Measurements from ENCODE around the gene PALLD.
A peak's percentile ranks its signal among the peaks of the same experiment; 100 is the strongest.
"Not testable (repeated sequence)": the region's sequence is repeated elsewhere in the genome, so short reads cannot be mapped to it uniquely, and the experiment has no call there.

Gene PALLD

GRCh38 chr4:168491563-168491962 lies 5.3 kb upstream of the PALLD start:
- DNase-seq (ENCODE audit: low read depth in 1 of 2, low spot score in 1 of 2) = no peak

DNA sequence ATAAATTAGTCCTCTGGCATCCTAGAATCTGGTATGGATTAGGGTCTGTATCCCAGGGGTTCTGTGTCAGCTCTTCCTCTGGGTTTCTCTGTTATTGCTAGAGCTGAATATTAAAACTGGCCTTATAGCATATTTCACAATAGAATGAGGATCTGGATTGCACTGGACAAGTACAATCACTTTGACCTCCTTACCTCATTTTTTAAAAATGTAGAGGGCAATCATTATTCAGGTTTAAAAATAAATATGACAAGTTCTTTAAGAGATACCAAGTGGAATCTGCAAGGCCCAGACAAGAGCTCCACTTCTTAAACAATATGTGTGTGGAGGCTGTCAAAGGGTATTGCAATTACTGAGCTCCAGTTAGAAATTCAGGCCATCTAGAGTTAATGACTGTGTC lies 1.4 kb downstream of the PALLD start:
- DNase-seq (ENCODE audit: low read depth in 1 of 2, low spot score in 1 of 2) = no peak

GRCh38 chr4:168499241-168499640 lies 2.4 kb downstream of the PALLD start:
- DNase-seq (ENCODE audit: low read depth in 1 of 2, low spot score in 1 of 2) = no peak

- DNase-seq (ENCODE audit: low read depth in 1 of 2, low spot score in 1 of 2) = no peak
Observed at GRCh38 chr4:168501407-168501806, 4.6 kb downstream of the PALLD start.

DNA sequence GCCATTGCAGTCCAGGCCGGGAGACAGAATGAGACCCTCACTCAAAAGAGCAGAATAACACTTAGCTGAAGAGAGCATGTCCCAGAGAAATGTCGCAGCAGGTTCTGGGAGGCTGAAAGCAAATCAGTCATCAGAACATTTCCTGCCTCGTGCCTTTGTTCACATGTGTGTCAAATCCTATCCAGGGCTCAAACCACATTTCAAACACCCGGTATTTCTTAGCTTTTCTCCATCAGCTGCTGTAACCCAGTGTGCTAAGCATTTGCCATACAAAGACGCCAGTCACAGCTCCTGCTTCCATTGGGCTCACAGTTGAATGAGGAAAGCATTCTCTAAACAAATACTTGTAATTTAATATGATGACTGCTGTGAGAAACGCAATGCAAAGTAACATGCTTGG lies 6.0 kb downstream of the PALLD start:
- DNase-seq (ENCODE audit: low read depth in 1 of 2, low spot score in 1 of 2) = no peak

GRCh38 chr4:168503652-168504362 lies 7.0 kb downstream of the PALLD start:
- DNase-seq (ENCODE audit: low read depth in 1 of 2, low spot score in 1 of 2) = no peak

- DNase-seq (ENCODE audit: low read depth in 1 of 2, low spot score in 1 of 2) = no peak
Observed at GRCh38 chr4:168504526-168504925, 7.7 kb downstream of the PALLD start.

DNA sequence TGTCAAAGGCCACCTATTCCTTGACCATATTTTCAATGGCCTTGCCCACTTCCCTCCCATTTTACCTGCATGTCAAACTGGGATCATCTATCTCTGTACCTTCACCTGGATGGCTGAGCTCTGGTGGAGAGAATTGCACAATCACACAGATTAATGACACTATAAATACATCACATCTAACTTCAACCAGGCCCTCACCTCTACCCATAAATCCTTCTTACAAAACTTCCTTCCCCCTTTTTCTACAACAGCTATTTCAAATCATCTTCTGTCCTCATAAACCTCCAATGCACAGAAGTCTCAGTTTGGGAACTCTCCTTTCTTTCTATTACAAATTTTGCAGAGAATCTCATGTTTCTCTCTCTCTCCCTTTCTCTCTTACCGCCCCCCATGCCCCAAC lies 9.2 kb downstream of the PALLD start:
- DNase-seq (ENCODE audit: low read depth in 1 of 2, low spot score in 1 of 2) = no peak

DNA sequence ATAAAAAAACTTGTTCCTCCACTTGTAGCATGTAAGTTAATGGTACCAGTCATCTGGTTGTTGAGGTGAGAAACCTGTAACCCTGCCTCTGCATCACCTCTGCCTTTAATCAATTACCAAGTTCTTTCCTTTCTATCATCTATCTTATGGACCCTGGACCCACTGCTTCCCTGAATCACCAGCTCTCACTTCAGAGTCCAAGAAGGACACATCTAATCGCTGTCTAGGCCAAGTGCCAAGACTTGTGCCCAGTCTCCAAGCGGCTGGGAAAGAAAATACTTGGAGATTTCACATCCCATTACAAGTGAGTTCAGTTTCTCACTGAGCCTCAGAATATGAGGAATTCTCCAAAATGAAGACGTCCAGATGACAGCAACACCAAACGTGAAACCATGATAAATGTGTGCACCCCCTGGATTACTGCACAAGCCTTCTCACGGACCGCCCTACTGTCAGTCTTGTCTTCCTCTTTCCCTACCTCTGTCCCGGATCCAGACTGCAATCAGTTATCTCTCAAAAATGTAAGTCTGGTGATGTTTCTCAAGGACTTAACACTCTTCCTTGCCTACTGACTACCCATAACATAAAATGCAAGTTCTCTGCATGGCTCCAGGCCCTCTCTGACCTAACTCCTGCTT lies 10.4 kb downstream of the PALLD start:
- no peak for DNase-seq (ENCODE audit: low read depth in 1 of 2, low spot score in 1 of 2)

DNA sequence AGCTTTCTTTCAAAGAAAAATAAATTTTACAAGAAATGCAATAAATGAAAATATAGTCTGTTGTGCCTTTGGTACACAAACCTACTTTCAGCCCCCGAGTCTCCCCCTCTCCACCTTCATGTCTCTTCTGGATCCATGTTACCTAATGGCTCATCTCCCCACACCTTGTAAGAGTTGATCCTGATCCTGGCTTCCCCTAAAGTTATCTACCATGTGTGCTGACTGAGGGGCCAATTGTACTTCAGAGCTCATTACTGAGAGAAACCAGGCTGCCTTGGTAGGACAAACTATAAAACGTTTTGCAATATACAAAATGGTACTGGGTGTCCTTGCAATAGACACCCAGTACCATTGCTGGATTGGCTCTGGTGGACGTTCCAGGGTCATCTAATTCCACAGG lies 11.8 kb downstream of the PALLD start:
- no peak for DNase-seq (ENCODE audit: low read depth in 1 of 2, low spot score in 1 of 2)

- peak in 1 of 2 donors; percentile 3 for DNase-seq (ENCODE audit: low read depth in 1 of 2, low spot score in 1 of 2)
Observed at GRCh38 chr4:168509786-168510185, 12.9 kb downstream of the PALLD start.

DNA sequence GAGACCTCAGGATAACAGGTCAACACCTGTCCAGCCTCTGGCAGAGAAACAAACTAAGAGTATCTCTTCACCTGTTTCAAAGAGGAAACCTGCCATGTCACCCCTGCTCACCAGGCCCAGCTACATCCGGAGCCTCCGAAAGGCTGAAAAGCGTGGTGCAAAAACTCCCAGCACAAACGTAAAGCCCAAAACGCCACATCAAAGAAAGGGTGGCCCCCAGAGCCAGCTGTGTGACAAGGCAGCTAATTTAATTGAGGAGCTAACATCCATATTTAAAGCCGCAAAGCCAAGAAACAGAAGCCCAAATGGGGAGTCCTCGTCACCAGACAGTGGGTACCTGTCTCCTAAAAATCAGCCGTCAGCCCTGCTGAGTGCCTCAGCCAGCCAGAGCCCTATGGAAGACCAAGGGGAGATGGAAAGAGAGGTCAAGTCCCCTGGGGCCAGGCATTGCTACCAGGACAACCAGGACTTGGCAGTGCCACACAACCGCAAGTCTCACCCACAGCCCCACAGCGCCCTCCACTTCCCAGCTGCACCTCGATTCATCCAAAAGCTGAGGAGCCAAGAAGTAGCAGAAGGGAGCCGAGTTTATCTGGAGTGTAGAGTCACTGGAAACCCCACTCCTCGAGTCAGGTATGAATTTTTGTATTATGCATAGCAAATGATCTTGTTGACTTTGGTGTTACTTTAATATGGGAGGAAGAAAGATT lies 15.1 kb downstream of the PALLD start:
- DNase-seq (ENCODE audit: low read depth in 1 of 2, low spot score in 1 of 2) = peak; percentile 35 to 37

DNA sequence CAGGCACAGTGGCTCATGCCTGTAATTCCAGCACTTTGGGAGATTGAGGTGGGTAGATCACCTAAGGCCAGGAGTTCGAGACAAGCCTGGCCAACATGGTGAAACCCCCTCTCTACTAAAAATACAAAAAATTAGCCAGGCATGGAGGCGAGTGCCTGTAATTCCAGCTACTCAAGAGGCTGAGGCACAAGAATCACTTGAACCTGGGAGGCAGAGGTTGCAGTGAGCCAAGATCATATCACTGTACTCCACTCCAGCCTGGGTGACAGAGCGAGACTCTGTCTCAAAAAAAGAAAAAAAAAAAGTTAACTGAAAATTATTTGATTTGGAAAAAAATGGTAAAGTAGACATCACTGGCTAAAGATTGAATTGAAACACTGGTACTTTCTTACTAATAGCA lies 17.0 kb downstream of the PALLD start:
- not testable (repeated sequence) for DNase-seq (ENCODE audit: low read depth in 1 of 2, low spot score in 1 of 2)

- DNase-seq (ENCODE audit: low read depth in 1 of 2, low spot score in 1 of 2) = no peak
Observed at GRCh38 chr4:168514249-168514852, 17.5 kb downstream of the PALLD start.

- DNase-seq (ENCODE audit: low read depth in 1 of 2, low spot score in 1 of 2) = no peak
Observed at GRCh38 chr4:168515222-168516011, 18.6 kb downstream of the PALLD start.

GRCh38 chr4:168516841-168517240 lies 20.0 kb downstream of the PALLD start:
- DNase-seq (ENCODE audit: low read depth in 1 of 2, low spot score in 1 of 2) = no peak

- no peak for DNase-seq (ENCODE audit: low read depth in 1 of 2, low spot score in 1 of 2)
Observed at GRCh38 chr4:168519576-168519975, 22.7 kb downstream of the PALLD start.

DNA sequence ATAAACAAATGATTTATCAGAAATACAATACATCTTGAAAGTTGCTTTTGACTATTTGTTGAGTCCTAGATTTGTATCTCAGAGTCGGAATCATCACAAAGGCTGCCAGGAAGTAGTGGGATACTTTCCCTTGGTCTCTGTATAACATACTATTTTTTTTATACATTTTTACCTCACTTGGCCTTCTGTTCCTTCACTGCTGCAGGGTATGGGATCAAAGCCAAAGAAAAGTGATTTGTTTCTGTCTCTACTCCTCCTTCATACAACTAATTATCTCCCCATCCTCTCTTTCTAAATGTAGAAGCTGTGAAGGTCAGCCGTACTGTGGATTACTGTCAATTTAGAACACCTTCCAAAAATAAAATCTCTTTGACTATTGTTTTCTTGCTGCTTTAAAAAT lies 24.9 kb downstream of the PALLD start:
- DNase-seq (ENCODE audit: low read depth in 1 of 2, low spot score in 1 of 2) = no peak

DNA sequence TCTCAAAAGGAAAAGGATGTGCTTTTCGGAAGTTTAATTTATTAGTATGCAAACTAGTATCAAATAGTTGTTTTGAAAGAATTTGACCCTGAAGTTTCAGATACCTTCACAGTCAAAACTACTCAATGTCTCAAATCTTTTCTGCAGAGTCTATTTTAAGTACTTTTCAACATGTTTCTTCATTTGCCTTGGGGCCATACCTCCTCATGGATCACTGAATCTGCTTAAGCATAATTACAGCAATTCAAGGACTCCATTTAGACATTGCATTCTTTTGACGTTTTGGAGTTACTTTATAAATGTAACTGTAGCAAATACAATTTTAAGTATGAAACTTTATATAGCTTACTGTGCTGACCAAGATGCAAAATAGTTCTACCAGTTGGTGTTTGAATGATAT lies 25.5 kb downstream of the PALLD start:
- DNase-seq (ENCODE audit: low read depth in 1 of 2, low spot score in 1 of 2) = no peak

DNA sequence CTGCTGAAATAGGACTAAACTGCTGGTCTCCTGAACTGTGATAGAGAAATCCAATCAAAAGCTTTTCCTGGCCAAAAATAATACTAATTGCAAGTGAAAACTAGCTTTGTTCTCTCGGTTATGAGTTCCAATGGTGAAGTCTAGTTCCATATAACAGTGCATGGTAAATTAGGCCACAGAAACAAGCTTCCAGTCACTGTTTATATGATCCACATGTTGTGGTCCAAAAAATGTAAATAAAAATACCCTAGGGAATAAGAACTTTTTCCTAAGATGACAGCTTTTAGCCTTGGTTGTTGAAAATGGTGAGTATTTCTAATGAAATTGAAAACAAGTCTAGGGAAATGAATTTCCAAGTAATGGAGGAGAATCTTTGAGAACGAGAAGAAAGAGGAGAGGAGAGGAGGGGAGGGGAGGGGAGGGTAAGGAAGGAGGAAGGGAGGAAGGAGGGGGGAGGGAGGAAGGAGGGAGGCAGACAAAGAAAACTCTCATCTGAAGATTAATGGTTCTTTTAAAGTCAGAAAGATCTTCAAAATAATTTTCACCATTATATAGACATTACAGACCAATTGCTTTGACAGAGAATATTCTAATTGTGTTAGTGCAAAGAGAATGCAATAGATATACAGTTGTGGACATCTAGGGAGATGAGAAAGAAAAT lies 26.1 kb downstream of the PALLD start:
- no peak for DNase-seq (ENCODE audit: low read depth in 1 of 2, low spot score in 1 of 2)

DNA sequence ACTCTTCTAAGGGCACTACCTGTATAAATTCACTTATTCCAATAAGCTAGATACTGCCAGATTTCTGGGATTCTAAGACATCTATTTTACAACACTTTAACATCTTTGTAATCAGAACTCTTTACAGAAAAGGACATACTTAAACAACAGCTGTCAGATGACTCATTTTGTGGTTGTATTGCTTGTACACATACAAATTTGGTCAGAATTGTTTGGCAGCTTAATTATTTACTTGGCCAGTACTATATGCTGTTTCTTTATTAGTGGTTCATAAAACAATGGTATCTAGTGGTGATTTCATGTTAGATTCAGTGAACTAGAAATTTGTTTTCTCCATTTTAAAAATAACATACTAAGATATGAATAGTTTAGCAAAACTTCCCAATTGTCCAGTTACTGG lies 27.2 kb downstream of the PALLD start:
- no peak for DNase-seq (ENCODE audit: low read depth in 1 of 2, low spot score in 1 of 2)
